Activated naive CD8-positive, alpha-beta T cell treated with anti-CD3 and anti-CD28 coated beads, Interleukin-2, amount 10 ng/mL, durations not matched to agents 7 days and 5 days (primary cell): ENCODE measurements around the gene NELL2. TPM values are rescaled to one million over a fixed set of nuclear protein-coding genes. Genes with fewer than 3 reads are reported as not detected.

Experiments
- ATAC-seq: fragments of 150-1000 bp; cut with Tn5 transposase; one replicate; pipeline ENCODE4 v1.10.0; 2021; ENCODE audit warnings: low read depth, moderate library complexity
- POLR2A ChIA-PET: fragments of 350-600 bp; sonication (Branson Sonifier 250); formaldehyde crosslinking; loops from one replicate; lab custom pipeline; 2021; ENCODE audit warnings: antibody characterized with exemption; lab: Charles Lee
- DNase-seq: peaks from one replicate; pipeline ENCODE4 v3.0.0; 2021
- H3K27ac Mint-ChIP-seq: one replicate; pipeline ENCODE4 v1.8.0; 2022; ENCODE audit warnings: mild to moderate bottlenecking, mixed read lengths
- H3K27me3 Mint-ChIP-seq: one replicate; pipeline ENCODE4 v1.8.0; 2022; ENCODE audit warnings: mild to moderate bottlenecking, moderate library complexity, mixed read lengths
- H3K36me3 Mint-ChIP-seq: one replicate; pipeline ENCODE4 v1.8.0; 2021; ENCODE audit warnings: mild to moderate bottlenecking, mixed read lengths
- H3K4me1 Mint-ChIP-seq: one replicate; pipeline ENCODE4 v1.8.0; 2021; ENCODE audit warnings: mixed read lengths
- H3K4me3 Mint-ChIP-seq: one replicate; pipeline ENCODE4 v1.8.0; 2022; ENCODE audit warnings: mild to moderate bottlenecking, moderate library complexity, mixed read lengths
- H3K9me3 Mint-ChIP-seq: one replicate; pipeline ENCODE4 v1.8.0; 2021; ENCODE audit warnings: mixed read lengths
- total RNA-seq, 2 experiments: library from RNA; stranded (reverse); gene quantifications; one replicate each; pipeline ENCODE4 v1.2.3, GENCODE V29; 2021

NELL2 gene
- total RNA-seq, 2 experiments from 2014 or later, result 147 to 161 TPM

DNA sequence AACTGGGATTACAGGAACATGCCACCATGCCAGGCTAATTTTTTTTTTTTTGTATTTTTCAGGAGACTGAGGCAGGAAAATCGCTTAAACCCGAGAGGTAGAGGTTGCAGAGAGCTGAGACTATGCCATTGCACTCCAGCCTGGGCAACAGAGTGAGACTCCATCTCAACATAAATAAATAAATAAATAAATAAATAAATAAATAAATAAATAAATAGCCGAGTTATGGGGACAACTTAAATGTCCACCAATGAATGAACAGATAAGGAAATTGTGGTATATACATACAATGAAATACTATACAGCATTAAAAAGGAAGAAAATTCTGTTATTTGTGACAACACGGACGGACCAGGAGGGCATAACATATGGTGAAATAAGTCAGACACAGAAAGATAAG is 325.7 kb downstream of the NELL2 start:
- H3K4me3 Mint-ChIP-seq, result no peak overlapping the region
- H3K27ac Mint-ChIP-seq, result no peak overlapping the region
- no peaks in the 10 kb centered on the region for H3K27me3 Mint-ChIP-seq
- H3K4me1 Mint-ChIP-seq, result peaks cover 26% of the 10 kb centered on the region
- POLR2A ChIA-PET, result no interaction called here
- H3K9me3 Mint-ChIP-seq, result no peaks in the 10 kb centered on the region
- DNase-seq (no peak), ATAC-seq (no peak)
- peaks cover 12% of the 10 kb centered on the region for H3K36me3 Mint-ChIP-seq

DNA sequence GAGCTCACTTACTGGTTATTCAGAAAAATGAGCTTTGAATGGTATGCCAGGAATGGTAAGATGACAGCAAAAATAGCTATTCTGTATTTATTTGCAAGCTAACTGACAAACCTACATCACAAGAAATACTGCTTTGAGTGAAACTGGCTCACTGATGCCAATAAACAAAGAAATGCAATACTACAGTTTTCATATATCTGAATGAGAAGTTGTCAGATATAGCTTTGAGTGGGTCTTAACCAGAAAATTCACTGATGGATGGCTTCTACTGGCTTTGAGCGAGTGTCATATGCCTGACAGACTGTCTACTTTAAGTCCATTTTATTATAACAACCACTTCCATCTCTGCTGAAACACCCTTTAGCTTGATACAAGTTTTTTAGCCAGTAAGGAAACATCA is 330.1 kb downstream of the NELL2 start:
- H3K4me1 Mint-ChIP-seq, result peaks cover 20% of the 10 kb centered on the region
- no peak for DNase-seq
- no peak for ATAC-seq
- H3K4me3 Mint-ChIP-seq, result no peak overlapping the region
- H3K36me3 Mint-ChIP-seq, result peaks cover 4% of the 10 kb centered on the region
- H3K27me3 Mint-ChIP-seq, result no peaks in the 10 kb centered on the region
- POLR2A ChIA-PET, result no interaction called here
- H3K9me3 Mint-ChIP-seq, result no peaks in the 10 kb centered on the region
- H3K27ac Mint-ChIP-seq, result no peak overlapping the region

DNA sequence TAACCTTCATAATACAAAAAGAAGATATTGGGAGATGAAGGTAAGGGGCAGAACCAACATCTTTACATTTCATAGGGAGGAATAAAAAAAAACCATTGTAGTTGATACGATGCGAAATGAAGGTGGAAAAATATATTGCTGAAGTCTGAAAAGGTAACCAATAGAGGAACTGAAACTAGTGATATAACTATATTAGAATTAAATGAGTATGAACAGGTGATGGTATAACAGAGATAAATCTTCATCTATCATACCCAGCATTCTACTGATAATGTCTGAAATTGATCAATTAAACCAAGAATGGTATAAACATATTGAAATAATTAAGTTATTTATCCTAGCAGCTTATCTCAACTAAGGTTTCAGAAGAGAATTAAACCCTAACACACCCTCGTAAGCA is 332.1 kb downstream of the NELL2 start:
- Mint-ChIP-seq H3K27me3 (no peaks in the 10 kb centered on the region), H3K4me1 (peaks cover 15% of the 10 kb centered on the region), H3K9me3 (no peaks in the 10 kb centered on the region), H3K4me3 (no peak overlapping the region), H3K27ac (no peak overlapping the region), H3K36me3 (peaks cover 6% of the 10 kb centered on the region)
- DNase-seq (no peak), ATAC-seq (no peak)
- POLR2A ChIA-PET, result no interaction called here

DNA sequence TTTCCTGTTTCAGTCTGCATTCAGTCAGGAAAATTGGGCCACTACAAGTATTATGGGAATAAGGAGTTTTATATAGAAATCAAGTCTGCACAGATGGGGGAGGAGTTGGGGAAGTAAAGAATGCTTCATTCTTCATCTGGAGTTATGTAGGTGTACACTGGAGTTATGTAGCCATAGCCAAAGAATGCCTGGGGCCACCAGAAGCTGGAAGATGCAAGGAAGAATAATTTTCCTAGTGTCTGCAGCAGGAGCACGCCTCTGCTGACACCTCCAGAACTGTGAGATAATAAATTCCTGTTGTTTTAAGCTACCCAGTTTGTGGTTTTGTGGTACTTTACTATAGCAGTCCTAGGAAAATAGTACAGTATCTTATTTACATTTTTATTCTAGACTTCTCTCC is 333.4 kb downstream of the NELL2 start:
- Mint-ChIP-seq H3K4me3 (no peak overlapping the region), H3K27me3 (no peaks in the 10 kb centered on the region), H3K4me1 (peaks cover 8% of the 10 kb centered on the region), H3K9me3 (no peaks in the 10 kb centered on the region), H3K36me3 (peaks cover 9% of the 10 kb centered on the region), H3K27ac (no peak overlapping the region)
- DNase-seq, result no peak
- no peak for ATAC-seq
- POLR2A ChIA-PET, result no interaction called here

DNA sequence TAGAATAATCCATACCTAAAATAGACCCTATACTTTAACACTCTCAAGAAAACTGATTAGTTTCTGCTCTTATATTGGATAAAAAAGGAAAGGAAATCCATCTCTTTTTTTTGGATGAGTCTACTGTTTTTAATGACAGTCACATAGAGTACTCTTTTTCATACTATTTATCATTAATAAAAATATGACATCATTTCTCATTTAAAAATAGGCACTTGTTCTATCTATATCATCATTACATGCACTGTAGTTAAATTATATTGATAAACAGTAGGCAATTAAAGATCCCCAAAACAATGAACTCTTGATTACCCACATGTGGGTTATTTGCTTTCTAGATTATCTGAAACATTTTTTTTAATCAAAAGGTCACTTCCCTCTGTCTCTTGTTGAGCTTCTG is 338.8 kb downstream of the NELL2 start:
- no peak for ATAC-seq
- peaks cover 16% of the 10 kb centered on the region for H3K36me3 Mint-ChIP-seq
- POLR2A ChIA-PET, result no interaction called here
- no peak for DNase-seq
- no peaks in the 10 kb centered on the region for H3K4me1 Mint-ChIP-seq
- no peaks in the 10 kb centered on the region for H3K27me3 Mint-ChIP-seq
- H3K4me3 Mint-ChIP-seq, result no peak overlapping the region
- H3K27ac Mint-ChIP-seq, result no peak overlapping the region
- H3K9me3 Mint-ChIP-seq, result no peaks in the 10 kb centered on the region

DNA sequence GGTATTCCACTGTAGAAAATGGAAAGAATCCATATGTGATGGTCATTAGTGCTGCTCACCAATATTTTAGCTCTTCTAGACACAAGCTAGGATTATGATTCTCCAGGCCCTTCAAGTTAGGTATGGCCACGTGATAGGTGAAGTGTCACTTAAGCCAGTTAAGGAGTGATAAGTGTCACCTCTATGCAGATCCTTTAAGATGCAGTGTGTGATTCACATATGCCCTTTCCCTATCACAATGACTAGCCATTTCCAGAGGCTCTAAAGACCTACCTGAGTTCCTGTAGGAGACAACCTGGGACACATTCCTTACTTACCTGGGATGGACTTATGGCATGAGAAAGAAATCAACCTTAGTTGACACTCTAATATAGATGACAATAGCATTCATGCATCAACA is 343.2 kb downstream of the NELL2 start:
- Mint-ChIP-seq H3K27me3 (no peaks in the 10 kb centered on the region), H3K4me3 (no peak overlapping the region), H3K27ac (no peak overlapping the region), H3K36me3 (peaks cover 20% of the 10 kb centered on the region), H3K4me1 (no peaks in the 10 kb centered on the region), H3K9me3 (no peaks in the 10 kb centered on the region)
- POLR2A ChIA-PET, result no interaction called here
- DNase-seq (no peak), ATAC-seq (no peak)

DNA sequence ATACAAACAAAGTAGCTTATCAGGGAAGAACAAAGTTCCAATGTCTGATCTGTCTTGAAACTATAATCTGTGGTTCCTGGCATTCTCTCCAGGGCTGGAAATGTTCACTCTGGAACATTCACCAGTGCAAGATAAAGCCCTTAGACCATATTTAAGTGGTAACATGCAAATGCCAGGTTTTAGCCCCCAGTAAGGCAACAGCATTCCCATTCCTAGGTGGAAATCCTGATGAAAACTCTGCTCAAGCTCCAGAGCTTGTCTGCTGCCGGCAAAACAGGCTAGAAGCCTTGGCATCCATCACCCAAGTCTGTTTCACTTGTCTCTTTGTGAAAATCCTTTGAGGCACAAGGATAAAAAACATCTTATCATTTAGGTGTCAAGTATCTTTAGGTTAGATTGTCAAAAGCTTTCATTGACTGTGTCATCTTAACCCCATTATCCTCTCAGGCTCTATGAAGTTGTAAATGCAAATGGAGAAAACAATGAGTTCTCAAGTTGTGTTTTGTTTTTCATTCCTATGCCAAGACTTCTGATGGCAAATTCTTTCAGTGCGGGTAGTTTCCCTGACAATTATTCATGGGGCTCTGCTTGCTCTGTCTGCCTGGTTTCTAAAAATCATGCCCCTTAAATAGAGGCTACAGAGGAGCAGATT is 344.7 kb downstream of the NELL2 start:
- Mint-ChIP-seq H3K27ac (no peak overlapping the region), H3K4me1 (no peaks in the 10 kb centered on the region), H3K9me3 (peaks cover 1% of the 10 kb centered on the region), H3K36me3 (peaks cover 27% of the 10 kb centered on the region), H3K4me3 (no peak overlapping the region), H3K27me3 (no peaks in the 10 kb centered on the region)
- no peak for ATAC-seq
- POLR2A ChIA-PET, result no interaction called here
- DNase-seq, result no peak

DNA sequence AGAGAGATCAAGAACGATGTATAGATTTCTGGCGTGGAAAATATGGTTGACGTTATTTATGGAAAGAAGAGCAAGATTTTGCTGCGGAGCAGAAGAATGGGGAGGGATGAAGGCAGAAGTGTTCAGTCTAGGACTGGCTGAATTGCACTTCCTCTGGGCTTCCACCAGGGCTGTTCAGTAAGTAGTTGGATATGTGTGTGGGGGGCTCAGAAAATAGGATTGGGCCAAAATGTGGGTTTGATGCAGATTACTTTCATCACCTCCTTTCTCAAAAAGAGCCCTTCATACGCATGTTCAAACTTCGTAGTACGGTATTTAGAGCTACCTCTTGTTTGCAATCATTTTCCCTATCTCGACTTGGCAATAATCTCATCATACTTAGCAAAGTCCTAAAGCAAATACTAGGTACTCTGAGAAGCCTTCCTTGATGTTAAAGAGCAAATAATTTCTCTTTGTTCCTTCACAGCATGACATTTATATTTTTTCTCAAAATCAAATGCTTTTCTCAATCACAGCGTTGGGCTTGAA is 349.4 kb downstream of the NELL2 start:
- Mint-ChIP-seq H3K9me3 (peaks cover 2% of the 10 kb centered on the region), H3K4me1 (no peaks in the 10 kb centered on the region), H3K27ac (no peak overlapping the region), H3K4me3 (no peak overlapping the region), H3K27me3 (no peaks in the 10 kb centered on the region), H3K36me3 (peaks cover 19% of the 10 kb centered on the region)
- POLR2A ChIA-PET, result no interaction called here
- ATAC-seq, result no peak
- no peak for DNase-seq

DNA sequence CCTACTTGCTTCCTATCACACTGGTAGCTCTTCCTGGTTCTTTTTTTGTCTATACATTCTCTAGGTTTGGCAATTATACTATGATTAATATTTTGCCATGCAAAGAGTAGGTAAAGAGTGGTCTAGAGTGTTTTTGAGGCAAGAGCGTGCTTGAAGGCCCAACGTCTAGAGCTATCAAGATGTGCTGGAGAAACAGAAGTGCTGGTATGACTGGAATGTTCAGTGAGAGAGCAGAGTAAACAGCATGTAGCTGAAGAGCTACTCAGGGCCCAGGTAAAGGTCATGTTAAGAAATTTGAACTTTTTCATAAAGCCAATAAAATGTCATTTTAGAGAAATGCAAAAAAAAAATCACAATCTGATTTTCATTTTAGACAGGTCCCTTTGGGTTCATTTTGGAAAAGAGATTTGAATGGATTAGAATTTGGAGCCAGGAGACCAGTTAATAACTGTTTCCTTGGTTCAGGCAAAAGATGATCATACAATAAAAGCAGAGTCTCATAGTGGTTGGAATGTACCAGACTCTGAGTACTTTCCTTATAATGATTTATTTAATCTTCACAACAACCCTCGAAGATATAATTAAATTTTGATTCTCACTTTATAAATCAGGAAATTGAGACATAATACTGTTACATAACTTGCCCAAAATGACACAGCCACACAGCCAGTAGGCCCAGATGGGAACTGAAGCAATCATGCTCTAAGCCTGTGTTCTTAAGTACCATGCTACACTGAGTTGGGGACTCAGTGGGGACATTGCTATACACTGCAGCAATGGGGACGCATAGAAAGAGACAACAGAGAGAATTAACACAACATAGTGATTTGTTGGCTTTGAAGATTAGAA is 350.1 kb downstream of the NELL2 start:
- POLR2A ChIA-PET, result no interaction called here
- Mint-ChIP-seq H3K27me3 (no peaks in the 10 kb centered on the region), H3K9me3 (peaks cover 2% of the 10 kb centered on the region), H3K4me3 (no peak overlapping the region), H3K27ac (no peak overlapping the region), H3K4me1 (no peaks in the 10 kb centered on the region), H3K36me3 (peaks cover 18% of the 10 kb centered on the region)
- no peak for ATAC-seq
- DNase-seq, result no peak

DNA sequence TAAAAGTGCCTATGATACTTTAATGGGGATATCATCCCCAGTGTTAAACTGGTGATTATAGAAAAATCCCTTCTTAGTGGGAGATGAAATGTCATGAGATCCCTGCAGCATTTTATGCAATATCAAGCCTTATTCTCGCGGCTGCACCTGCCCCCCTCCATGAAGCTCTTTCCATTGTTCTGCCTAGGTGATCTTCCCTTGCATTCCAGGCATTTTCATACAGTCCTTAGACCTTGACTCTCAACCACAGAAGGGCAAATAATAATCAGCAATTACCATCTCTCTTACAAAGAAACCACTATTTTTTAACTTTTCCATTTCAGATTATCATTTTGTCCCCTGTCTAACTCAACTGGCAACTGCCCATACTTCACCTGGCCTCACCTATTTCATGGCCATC is 352.3 kb downstream of the NELL2 start:
- Mint-ChIP-seq H3K4me3 (no peak overlapping the region), H3K27me3 (no peaks in the 10 kb centered on the region), H3K9me3 (peaks cover 2% of the 10 kb centered on the region), H3K36me3 (peaks cover 24% of the 10 kb centered on the region), H3K4me1 (no peaks in the 10 kb centered on the region), H3K27ac (no peak overlapping the region)
- POLR2A ChIA-PET, result no interaction called here
- ATAC-seq, result no peak
- DNase-seq, result no peak

DNA sequence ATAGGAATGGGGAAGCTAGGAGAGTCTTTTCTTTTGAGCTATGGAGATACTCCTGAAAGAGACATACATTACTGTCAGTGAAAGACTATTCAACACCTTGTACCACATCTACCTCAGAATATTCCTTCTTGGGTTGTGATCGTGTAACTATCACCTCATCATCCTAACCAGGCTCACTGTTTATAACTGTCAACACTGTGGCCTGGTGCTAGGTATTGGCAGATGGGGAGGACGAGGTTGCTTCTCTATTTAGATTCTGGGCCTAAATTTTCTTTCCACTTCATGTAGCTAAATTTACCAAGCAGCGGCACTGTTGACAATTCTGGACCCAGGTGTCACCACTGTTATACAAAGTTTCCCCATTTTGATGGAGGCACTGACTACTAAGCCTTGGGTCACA is 354.4 kb downstream of the NELL2 start:
- no peak overlapping the region for H3K27ac Mint-ChIP-seq
- peaks cover 2% of the 10 kb centered on the region for H3K9me3 Mint-ChIP-seq
- no peaks in the 10 kb centered on the region for H3K27me3 Mint-ChIP-seq

DNA sequence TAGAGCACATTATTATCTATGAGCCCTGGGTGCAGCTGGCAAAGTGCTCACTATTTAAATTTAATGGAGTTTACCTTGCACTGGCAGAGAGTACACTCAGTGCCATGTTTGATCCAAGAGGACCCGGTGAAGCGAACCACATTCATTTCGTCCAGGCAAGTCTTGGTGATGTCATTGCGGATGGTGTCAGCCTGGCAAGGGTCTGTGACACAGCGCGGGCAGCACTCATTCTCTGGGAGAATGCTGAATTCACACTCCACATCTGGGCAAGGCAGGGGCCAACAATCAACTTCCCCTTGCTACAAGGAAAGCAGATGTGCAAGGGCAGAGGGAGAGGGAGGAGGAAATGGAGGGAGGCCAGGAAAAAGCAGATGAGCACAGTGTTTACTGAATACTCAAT is 356.2 kb downstream of the NELL2 start:
- Mint-ChIP-seq H3K4me1 (peaks cover 1% of the 10 kb centered on the region), H3K27me3 (no peaks in the 10 kb centered on the region), H3K36me3 (peaks cover 16% of the 10 kb centered on the region), H3K4me3 (no peak overlapping the region), H3K9me3 (no peaks in the 10 kb centered on the region), H3K27ac (peak overlapping the region; percentile 30)
- POLR2A ChIA-PET, result no interaction called here
- DNase-seq (no peak), ATAC-seq (no peak)

More for the DNA sequence above, 354.4 kb downstream of the NELL2 start:
- no peaks in the 10 kb centered on the region for H3K4me1 Mint-ChIP-seq
- no peak for DNase-seq
- no peak overlapping the region for H3K4me3 Mint-ChIP-seq
- POLR2A ChIA-PET, result no interaction called here
- ATAC-seq, result no peak
- peaks cover 22% of the 10 kb centered on the region for H3K36me3 Mint-ChIP-seq

DNA sequence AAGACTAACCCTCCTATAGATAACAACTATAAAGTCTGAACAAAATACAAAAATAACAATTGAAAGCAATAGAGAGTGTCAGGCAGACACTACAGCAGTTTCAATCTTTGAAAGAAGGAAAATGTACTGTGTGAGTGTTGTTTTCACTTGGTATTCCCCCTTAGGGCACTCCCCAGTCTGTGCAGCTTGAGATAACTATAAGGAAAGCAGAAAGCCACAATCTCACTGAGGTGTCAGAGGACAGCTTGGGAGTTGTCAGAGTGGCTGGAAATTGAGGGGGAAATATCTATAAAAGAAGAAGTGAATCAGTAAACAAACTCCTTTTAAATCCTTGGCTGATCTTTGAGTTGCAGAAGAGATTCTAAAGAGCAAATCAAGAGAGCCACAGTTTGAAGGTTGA is 364.8 kb downstream of the NELL2 start:
- Mint-ChIP-seq H3K4me3 (no peak overlapping the region), H3K36me3 (peaks cover 21% of the 10 kb centered on the region), H3K27me3 (no peaks in the 10 kb centered on the region), H3K27ac (no peak overlapping the region), H3K4me1 (peaks cover 1% of the 10 kb centered on the region), H3K9me3 (no peaks in the 10 kb centered on the region)
- DNase-seq, result no peak
- ATAC-seq, result no peak
- POLR2A ChIA-PET, result no interaction called here

DNA sequence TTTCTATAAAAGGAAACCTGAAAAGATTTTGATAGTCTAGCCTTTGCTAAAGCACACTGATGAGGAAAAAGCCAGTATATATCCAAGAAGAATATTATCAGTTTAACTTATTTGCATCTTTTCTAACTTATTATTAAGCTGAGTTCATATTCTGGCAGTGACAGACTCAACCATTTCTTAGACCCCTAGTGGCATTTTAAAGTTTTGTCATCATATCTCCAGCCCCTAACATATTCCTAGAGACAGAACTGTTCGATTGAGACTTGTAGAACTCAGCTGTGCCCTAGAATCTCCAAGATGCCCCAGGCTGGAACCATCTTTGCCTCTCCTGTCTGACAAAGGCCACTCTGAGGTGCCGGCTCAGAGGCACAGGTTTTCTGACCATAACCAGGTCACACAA is 365.6 kb downstream of the NELL2 start:
- Mint-ChIP-seq H3K9me3 (no peaks in the 10 kb centered on the region), H3K36me3 (peaks cover 22% of the 10 kb centered on the region), H3K27me3 (no peaks in the 10 kb centered on the region), H3K4me3 (no peak overlapping the region), H3K27ac (no peak overlapping the region), H3K4me1 (no peaks in the 10 kb centered on the region)
- POLR2A ChIA-PET, result no interaction called here
- DNase-seq, result no peak
- ATAC-seq, result no peak
